HG03025 (cell line): Measurements from ENCODE around the gene CLCA1.

Experiments
- ATAC-seq: cut with Tn5 transposase; IDR thresholded peaks from one replicate; pipeline ENCODE4 v1.9.1; 2021; ENCODE audit warnings: mild to moderate bottlenecking, moderate library complexity; ENCODE audit not compliant: unreplicated experiment, low FRiP score

CLCA1 gene

DNA sequence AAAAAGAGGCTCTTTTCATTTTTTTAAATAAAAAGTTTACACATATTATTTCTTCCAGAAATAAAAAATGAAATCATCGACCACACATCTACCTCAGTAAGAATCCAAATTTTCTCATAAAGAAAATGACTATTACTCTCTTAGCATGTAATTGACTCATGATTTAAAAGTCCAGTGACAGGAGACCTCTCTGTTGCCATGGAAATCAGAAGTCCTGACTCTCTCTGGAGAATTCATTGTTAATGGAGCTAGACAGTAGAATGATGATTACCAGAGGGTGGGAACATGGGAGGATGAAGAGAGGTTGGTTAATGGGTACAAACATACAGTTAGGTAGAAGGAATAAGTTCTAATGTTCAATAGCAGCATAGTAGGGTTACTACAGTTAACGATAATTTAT is 73.1 kb downstream of the CLCA1 start:
- no peak for ATAC-seq

DNA sequence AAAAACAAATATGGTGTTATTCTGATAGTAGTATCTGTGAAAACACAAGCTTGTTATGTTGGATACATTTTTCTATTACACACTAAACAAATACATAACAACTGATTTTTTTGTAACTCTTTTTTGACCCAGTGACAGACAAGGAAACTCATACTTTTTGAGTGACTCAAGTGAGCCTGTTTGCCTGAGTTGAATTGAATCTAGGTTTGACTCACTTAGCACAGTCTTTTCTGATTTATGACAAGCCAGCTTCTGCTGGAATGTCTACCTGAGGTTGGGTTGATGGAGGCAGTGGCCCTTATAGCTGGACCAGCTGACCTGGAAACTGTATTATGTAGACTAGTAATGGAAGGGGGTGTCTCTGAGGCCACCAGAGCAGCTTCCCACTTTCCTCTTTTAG is 73.9 kb downstream of the CLCA1 start:
- ATAC-seq = no peak

GRCh38 chr1:86546787-86547221 is 78.1 kb downstream of the CLCA1 start, which contains the start of gene CLCA4:
TSS of gene CLCA4 (plus strand) at chr1:86547078. CDS start at chr1:86547120, 42 bp downstream.
- no peak for ATAC-seq

DNA sequence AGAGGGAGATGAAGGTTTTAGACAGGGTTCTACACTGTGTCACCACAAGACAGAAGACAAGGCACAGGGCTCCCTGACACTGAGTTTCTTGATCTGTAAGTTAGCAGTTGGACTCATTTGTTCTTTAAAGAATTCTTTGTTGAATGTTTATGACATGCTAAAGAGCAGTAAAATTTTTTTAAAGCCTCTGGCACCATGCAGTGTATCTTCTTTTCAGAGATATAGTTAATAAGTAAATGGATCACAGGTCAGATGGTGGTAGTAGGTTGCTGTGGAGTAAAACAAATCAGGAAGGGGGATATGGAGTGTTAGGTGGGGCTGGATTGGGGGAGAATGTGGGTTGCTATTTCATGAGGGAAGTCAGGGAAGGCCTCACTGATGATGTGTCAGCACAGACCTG is 80.1 kb downstream of the CLCA1 start:
- no peak for ATAC-seq
